Esophagus (tissue), 2 donors: ENCODE data around the gene ERAL1. TPM values are rescaled to one million over a fixed set of nuclear protein-coding genes. Genes with fewer than 3 reads are reported as not detected.
"Not testable (repeated sequence)": the region's sequence is repeated elsewhere in the genome, so short reads cannot be mapped to it uniquely, and the experiment has no call there.

Source experiments
- H3K27ac ChIP-seq, 2 donors: one replicate each; pipeline ENCODE4 v1.5.1; 2013; ENCODE audit warnings: low read depth in 2 of 2, mild to moderate bottlenecking in 2 of 2, inconsistent platforms in 1 of 2, low read length in 1 of 2, moderate library complexity in 1 of 2
- H3K27me3 ChIP-seq, 2 donors: one replicate each; pipeline ENCODE4 v1.6.1; 2013; ENCODE audit warnings: low read length in 2 of 2, control low read depth in 1 of 2, mild to moderate bottlenecking in 1 of 2; ENCODE audit not compliant: insufficient read depth in 2 of 2, control insufficient read depth in 1 of 2
- H3K36me3 ChIP-seq, 2 donors: one replicate each; pipeline ENCODE4 v1.6.1; 2013; ENCODE audit warnings: low read length in 1 of 2; ENCODE audit not compliant: control insufficient read depth in 2 of 2, insufficient read depth in 2 of 2
- H3K4me1 ChIP-seq, 2 donors: one replicate each; pipeline ENCODE4 v1.6.1; 2013; ENCODE audit warnings: low read length in 1 of 2; ENCODE audit not compliant: control insufficient read depth in 2 of 2, insufficient read depth in 2 of 2
- H3K4me3 ChIP-seq, 2 donors: one replicate each; pipeline ENCODE4 v1.5.1; 2013; ENCODE audit warnings: low read length in 2 of 2, mild to moderate bottlenecking in 2 of 2, low read depth in 1 of 2, moderate library complexity in 1 of 2
- H3K9me3 ChIP-seq, 2 donors: one replicate each; pipeline ENCODE4 v1.6.1; 2013; ENCODE audit warnings: mild to moderate bottlenecking in 2 of 2, low read depth in 1 of 2, low read length in 1 of 2, moderate library complexity in 1 of 2; ENCODE audit not compliant: control insufficient read depth in 2 of 2, insufficient read depth in 1 of 2
- WGBS, 2 donors: extraction: QIAGEN DNeasy Blood & Tissue Kit; methylation state at CpG; one replicate each; pipeline ENCODE4 v1.1.7; 2013; 5-methylcytosine and 5-hydroxymethylcytosine counted together
- polyA plus RNA-seq, 2 donors: library from polyadenylated mRNA; stranded (reverse); fragments of 200-250 nt; gene quantifications; one replicate each; pipeline ENCODE4 v1.2.3, GENCODE V29; 2013
- donor health status: healthy with polysubstance abuse.
- donor health status: Bipolar disorder and iron deficiency.

ERAL1 gene
- polyA plus RNA-seq, 2 donors = 24.0 to 32.4 TPM

DNA sequence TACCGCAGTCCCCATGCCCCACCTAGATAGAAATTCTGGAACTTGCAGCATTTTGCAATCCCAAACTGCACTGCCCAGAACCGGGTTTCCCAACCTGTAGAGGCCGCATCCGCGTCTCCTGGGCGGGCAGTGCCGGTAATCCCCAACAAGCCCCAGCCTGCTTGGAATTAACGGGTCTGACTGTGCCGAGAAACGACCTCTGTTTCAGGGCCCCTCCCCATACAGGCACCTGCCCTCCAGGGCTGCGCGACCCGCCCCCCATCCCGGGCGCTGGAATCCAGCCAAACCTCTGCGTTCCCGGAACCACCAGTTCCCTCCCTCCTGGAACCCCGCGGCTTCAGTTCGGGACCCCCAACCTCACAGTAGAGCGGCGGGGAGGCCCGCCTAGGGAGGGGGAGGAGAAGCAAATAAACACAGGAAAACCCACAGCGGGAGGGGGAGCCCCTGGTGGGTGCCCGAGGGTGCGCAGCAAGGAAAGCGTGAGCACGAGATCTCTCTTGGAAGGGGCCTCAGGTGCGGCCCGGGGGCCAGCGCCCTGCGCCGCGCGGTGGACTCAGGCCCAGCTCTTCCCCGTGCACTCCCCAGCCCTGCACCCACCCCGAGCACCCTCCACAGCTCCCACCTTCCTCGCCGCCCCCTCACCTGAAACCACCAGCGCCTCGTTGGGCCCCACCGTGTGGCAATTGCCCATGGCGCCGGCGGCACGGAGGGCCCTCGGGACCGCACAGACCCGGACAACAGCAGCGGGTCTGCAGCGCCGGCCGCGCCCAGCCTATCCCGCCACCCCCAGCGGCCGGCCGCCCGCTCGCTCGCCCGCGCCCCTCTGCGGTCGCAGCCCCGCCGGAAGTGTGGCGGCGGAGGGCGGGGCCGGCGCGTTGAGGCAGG is 42.3 kb downstream of the ERAL1 start, which contains the start of gene FLOT2:
TSS of gene FLOT2 (minus strand) at position 850 of the 885 bp plus-strand sequence. CDS start at position 691, 159 bp downstream.
- Histone ChIP-seq H3K27me3 (no peaks in the 10 kb centered on the region), H3K4me1 (peaks cover 11 to 12% of the 10 kb centered on the region in 2 donors), H3K9me3 (no peaks in the 10 kb centered on the region), H3K36me3 (peaks cover 0 to 3% of the 10 kb centered on the region in 2 donors), H3K27ac (peak within 1 kb of the TSS; percentile 94 to 97), H3K4me3 (peak within 1 kb of the TSS; percentile 64 to 85)
- 0 to 1% methylated on average over 68 to 73 of the region's 73 CpGs for WGBS, 2 donors

DNA sequence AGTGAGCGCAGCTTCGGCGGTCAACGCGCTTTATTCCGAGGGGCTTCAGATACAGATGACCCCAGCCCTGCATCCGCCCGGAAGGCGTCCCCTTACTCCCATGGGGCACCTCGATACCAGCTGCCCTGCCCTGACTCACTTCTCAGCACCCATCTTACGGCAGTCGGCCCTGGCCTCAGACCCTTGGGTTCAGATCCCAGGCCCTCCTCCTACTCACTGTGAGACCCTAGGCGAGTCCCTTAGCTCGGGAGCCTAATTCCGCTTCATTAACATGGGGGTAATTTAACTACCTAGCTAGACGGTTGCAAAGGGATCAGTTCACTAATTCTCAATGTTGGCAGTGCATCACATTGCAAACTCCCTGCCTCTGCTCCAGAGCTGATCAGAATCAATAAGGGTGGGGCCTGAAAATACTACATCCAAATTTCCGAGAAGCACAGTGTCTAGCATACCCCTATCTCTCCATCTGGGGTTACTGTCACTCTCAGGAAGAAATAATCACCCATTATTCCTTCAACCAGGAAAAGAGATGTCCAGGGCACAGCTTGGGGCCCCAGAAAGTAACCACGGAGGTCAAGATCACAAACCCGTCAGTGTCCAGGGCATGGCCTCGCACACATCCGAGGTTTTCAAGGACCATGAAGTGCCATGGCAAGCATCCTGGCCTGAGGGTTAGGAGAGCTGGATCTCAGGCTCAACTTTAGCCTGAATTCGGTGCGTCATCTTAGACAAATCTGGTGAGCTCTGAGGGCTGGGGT is 43.1 kb downstream of the ERAL1 start:
- 18 to 20% methylated on average over 23 of the region's 23 CpGs for WGBS, 2 donors
- H3K4me1 ChIP-seq = peaks cover 11% of the 10 kb centered on the region in 2 donors
- H3K36me3 ChIP-seq = peaks cover 0 to 3% of the 10 kb centered on the region in 2 donors

DNA sequence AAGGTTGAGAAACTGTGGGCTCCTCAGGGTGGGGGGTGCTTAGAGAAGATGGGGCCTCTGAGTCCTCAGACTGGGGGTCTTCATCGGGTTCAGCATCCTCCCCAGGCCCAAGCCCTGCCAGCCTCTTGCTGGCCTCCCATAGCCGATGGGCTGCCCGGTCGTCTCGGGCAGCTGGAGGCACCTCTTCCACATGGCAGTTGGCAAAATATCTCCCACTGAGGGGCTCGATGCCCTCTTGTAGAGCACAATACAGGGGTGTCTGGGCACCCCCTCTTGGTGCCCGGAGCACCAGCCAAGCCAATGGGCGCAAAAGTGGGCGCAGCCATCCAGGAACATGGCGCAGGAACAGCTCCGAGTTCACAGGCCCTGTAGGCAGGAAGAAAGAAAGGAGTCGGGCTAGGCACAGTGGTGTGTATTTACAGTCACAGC is 43.7 kb downstream of the ERAL1 start:
- WGBS, 2 donors = 88 to 89% methylated on average over 12 of the region's 12 CpGs

More for the DNA sequence above, 43.1 kb downstream of the ERAL1 start:
- H3K27ac ChIP-seq = peak overlapping the region; percentile 94 to 97
- peak overlapping the region; percentile 64 to 85 for H3K4me3 ChIP-seq
- no peaks in the 10 kb centered on the region for H3K27me3 ChIP-seq
- no peaks in the 10 kb centered on the region for H3K9me3 ChIP-seq

DNA sequence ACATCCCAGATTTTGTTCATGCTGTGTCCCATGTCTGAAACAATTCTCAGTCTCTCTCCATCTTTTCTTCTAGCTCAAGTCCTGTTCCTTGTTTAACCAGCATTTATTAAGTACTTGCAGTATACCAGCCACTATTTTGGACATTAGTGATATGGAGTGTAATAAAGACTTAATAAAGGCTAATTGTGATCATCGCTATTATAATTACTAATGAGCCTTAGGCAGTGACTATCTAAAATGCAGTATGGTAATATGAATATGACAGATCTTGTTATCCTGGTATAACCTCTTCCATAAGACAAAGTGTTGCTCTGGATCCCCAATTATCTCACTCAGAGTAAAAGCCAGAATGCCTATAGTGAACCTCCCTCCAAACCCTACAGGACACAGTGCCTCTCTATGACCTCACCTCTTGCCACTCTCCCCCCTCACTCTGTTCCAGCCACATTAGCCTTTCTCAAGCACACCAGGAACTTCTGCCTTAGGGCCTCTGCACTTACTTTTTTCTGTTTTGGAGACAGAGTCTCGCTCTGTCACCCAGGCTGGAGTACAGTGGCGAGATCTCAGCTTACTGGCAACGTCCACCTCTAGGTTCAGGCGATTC is 44.5 kb downstream of the ERAL1 start:
- Histone ChIP-seq H3K36me3 (peaks cover 0 to 3% of the 10 kb centered on the region in 2 donors), H3K9me3 (no peaks in the 10 kb centered on the region), H3K27ac (no peak overlapping the region), H3K4me3 (no peak overlapping the region), H3K4me1 (peaks cover 8 to 11% of the 10 kb centered on the region in 2 donors), H3K27me3 (no peaks in the 10 kb centered on the region)
- 95% methylated on average over 5 of the region's 5 CpGs for WGBS, 2 donors

More for the DNA sequence above, 43.7 kb downstream of the ERAL1 start:
- H3K36me3 ChIP-seq = peaks cover 0 to 3% of the 10 kb centered on the region in 2 donors
- no peaks in the 10 kb centered on the region for H3K9me3 ChIP-seq
- H3K27ac ChIP-seq = peak overlapping the region in 1 of 2 donors; percentile 97
- H3K27me3 ChIP-seq = no peaks in the 10 kb centered on the region
- no peak overlapping the region for H3K4me3 ChIP-seq
- H3K4me1 ChIP-seq = peaks cover 10 to 11% of the 10 kb centered on the region in 2 donors

- WGBS, 2 donors = 86 to 93% methylated on average over 20 to 24 of the region's 24 CpGs
- Histone ChIP-seq H3K27ac (no peak overlapping the region), H3K4me1 (peaks cover 5 to 8% of the 10 kb centered on the region in 2 donors), H3K27me3 (no peaks in the 10 kb centered on the region), H3K36me3 (peaks cover 0 to 4% of the 10 kb centered on the region in 2 donors), H3K9me3 (no peaks in the 10 kb centered on the region), H3K4me3 (no peak overlapping the region)
These were observed 46.3 kb downstream of the ERAL1 start for GRCh38 chr17:28900986-28901726.

DNA sequence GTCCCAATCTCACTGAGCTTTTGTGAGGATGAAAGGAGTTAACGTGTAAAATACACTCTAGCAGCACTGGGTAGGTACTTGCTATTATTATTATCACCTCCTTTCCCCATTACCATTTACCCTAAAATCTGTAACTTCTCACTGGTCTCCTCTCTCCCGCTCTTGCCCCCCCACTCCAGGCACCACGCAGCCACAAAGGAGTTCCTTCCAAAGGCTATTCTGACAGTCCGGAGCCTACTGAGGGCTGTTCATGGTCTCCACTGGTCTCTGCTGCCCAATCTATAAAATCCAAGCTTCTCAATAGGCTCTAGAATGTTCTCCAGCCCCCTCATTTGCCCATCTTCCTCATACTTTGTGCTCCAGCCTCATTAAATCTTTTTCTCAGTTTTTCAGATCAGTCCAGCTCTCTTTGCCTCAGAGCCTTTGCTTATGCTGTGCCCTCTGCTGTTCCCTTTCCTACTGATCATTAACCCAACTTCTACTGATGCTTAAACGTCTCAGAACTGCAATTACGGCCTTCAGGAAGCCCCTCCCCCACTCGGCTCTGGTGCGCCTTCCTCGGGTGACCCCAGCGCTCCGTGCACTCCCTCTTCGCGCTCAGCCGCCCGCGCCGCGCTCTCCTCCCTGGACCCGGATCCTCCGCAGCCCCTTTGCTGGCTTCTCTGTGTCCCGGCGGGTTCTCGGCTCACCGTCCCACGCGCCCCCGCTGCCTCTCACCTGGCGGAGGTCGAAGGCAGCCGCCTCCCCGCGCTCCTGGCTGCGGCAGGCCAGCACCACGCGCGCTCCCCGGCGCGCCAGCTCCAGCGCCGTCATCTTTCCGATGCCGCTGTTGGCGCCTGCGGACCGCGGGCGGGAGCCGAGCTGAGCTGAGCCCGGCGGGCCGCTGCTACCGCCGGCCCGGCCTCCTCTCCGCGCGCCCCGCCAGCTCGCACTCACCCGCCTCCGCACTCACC is 47.3 kb downstream of the ERAL1 start:
- H3K4me3 ChIP-seq = peak overlapping the region; percentile 80 to 83
- 3 to 6% methylated on average over 50 to 62 of the region's 62 CpGs for WGBS, 2 donors
- peak overlapping the region; percentile 88 to 89 for H3K27ac ChIP-seq
- H3K9me3 ChIP-seq = no peaks in the 10 kb centered on the region
- peaks cover 5 to 8% of the 10 kb centered on the region in 2 donors for H3K4me1 ChIP-seq
- no peaks in the 10 kb centered on the region for H3K27me3 ChIP-seq
- H3K36me3 ChIP-seq = peaks cover 0 to 10% of the 10 kb centered on the region in 2 donors

DNA sequence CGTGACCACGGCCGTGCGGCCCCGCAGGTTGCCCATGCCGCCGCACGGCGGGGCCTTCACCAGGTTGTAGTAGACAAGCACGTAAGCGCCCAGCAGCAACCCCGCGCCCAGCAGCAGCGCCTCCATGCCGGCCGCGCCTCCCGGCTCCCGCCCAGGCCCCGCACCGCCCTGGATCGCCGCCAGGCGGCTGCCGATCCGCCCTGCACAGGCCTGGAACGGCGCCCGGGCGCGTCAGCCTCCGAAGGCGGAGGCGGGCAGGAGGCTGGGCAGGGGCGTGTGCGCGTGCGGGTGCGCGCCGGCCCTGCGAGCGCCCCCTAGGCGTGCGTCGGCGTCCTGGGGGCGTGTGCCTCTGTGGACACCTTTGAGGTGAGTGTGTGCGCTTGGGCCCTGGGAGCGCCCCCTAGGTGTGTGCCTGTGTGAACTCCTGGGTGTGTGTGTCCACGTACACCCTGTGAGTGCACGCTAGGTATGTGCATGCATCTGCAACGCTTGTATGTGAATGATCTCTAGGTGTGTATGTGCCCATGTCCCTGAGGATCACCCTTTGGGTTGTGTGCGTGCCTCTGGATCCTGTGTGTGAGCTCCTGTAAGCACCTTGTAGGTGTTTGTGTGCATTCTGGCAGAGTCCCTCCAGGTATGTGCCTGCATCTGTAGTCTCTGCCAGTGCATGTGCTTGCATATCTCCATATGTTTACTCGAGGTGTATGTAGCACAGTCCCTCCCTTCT is 48.2 kb downstream of the ERAL1 start, which contains the start of gene DHRS13:
TSS of gene DHRS13 (minus strand) at position 261 of the 727 bp plus-strand sequence. CDS start at position 126, 135 bp downstream.
- H3K9me3 ChIP-seq = no peaks in the 10 kb centered on the region
- no peaks in the 10 kb centered on the region for H3K27me3 ChIP-seq
- H3K36me3 ChIP-seq = peaks cover 0 to 15% of the 10 kb centered on the region in 2 donors
- peak within 1 kb of the TSS; percentile 88 to 89 for H3K27ac ChIP-seq
- peaks cover 5 to 8% of the 10 kb centered on the region in 2 donors for H3K4me1 ChIP-seq
- 1% methylated on average over 50 to 55 of the region's 55 CpGs for WGBS, 2 donors
- H3K4me3 ChIP-seq = peak within 1 kb of the TSS; percentile 80 to 83

- not testable (repeated sequence) for H3K9me3 ChIP-seq, H3K27me3 ChIP-seq, H3K4me3 ChIP-seq, H3K4me1 ChIP-seq
- H3K36me3 ChIP-seq = peaks cover 0 to 15% of the 10 kb centered on the region in 2 donors
- H3K27ac ChIP-seq = peak overlapping the region in 1 of 2 donors; percentile 34
- WGBS, 2 donors = 48 to 60% methylated on average over 5 of the region's 5 CpGs
These were observed 48.7 kb downstream of the ERAL1 start for GRCh38 chr17:28903546-28903841.
